Peyer's patch (tissue), 4 donors: ENCODE results near the gene FAM193A. TPM values are rescaled to one million over a fixed set of nuclear protein-coding genes. Genes with fewer than 3 reads are reported as not detected.

Experiments
- DNase-seq, 3 donors: peaks; one replicate each; pipeline ENCODE4 v3.0.0-alpha.2; 2017 to 2019
- H3K27ac ChIP-seq, 4 donors: fragments of 200-600 bp; sonication (generic); one replicate each; pipeline ENCODE4 v1.5.1; 2016 to 2019
- H3K27me3 ChIP-seq, 2 donors: fragments of 200-600 bp; sonication (generic); one replicate each; pipeline ENCODE4 v1.5.1; 2019
- H3K36me3 ChIP-seq, 3 donors: fragments of 200-600 bp; sonication (generic); one replicate each; pipeline ENCODE4 v1.5.1; 2016 to 2019
- H3K4me1 ChIP-seq, 4 donors: fragments of 200-600 bp; sonication (generic); one replicate each; pipeline ENCODE4 v1.5.1; 2016 to 2019
- H3K4me3 ChIP-seq, 4 donors: fragments of 200-600 bp; sonication (generic); 1 replicate in 3 of 4; 2 replicates in 1 of 4; pipeline ENCODE4 v1.5.1; 2016 to 2019; ENCODE audit warnings: mild to moderate bottlenecking in 1 of 4
- H3K9me3 ChIP-seq, 4 donors: fragments of 200-600 bp; sonication (generic); one replicate each; pipeline ENCODE4 v1.5.1; 2016 to 2019; ENCODE audit warnings: mild to moderate bottlenecking in 1 of 4
- CTCF ChIP-seq, 6 experiments: fragments of 450-650 bp in 4 of 6; fragments of 200-600 bp in 2 of 6; sonication (generic) in 1 of 6; IDR thresholded peaks; one replicate each; pipeline ENCODE4 v1.5.1; 2017 to 2019; ENCODE audit warnings: antibody characterized with exemption in 6 of 6, mild to moderate bottlenecking in 3 of 6, moderate library complexity in 1 of 6
- POLR2A ChIP-seq, 2 donors: fragments of 450-650 bp; IDR thresholded peaks; one replicate each; pipeline ENCODE4 v1.5.1; 2017; ENCODE audit warnings: antibody characterized with exemption in 2 of 2, mild to moderate bottlenecking in 2 of 2, moderate library complexity in 2 of 2
- total RNA-seq, 4 donors: library from RNA; depleted of rRNA; stranded (reverse); fragments of >200 nt; gene quantifications; one replicate each; pipeline ENCODE4 v1.1.0, GENCODE V29; 2016

Gene FAM193A
- total RNA-seq, 4 donors from 2014 or later, result 38.2 to 77.6 (median 51.2) TPM

DNA sequence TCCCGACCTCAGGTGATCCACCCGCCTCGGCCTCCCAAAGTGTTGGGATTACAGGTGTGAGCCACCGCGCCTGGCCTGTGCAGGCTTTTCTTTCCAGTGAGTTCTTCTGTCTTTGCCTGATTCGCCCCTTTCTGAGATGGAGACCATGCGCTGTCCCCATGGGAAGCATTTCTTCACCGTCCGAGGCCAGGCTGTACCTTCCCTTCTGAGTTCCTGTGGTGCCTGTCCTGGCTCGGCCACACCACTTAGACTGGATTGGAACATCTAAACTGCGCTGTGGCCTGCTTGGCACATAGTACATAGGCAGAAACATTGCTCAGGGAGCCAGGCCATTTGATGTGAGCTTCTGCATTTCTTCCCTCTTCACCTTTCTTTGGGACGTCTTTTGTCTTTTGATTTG, 23.7 kb downstream of the FAM193A start:
- Histone ChIP-seq H3K4me3 (no peak overlapping the region), H3K36me3 (peaks cover 0 to 16% (median 0%) of the 10 kb centered on the region in 3 donors)

DNA sequence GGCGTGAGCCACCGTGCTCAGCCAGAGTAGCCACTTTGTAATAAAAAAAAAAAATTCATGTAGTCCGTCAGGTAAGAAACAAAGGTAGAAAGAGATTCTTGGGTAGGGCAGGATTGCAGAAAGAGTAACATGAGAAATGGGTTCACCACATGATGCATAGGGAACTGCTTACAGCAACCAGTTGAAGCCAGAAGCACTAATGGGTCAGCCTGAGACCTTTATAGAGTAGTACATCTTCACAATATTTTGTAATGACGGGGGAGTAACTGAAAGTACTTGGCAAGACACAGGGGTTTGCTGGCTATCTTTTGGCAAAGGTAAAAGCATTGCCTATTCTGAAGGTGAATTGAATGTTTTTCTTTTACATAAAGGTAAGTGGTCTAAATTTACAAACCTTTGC, 29.1 kb downstream of the FAM193A start:
- Histone ChIP-seq H3K9me3 (no peaks in the 10 kb centered on the region), H3K27ac (no peak overlapping the region), H3K27me3 (no peaks in the 10 kb centered on the region), H3K4me1 (peaks cover 0 to 4% (median 1%) of the 10 kb centered on the region in 4 donors), H3K36me3 (peaks cover 0 to 15% (median 0%) of the 10 kb centered on the region in 3 donors), H3K4me3 (no peak overlapping the region)
- no peak for DNase-seq
- TF ChIP-seq POLR2A (IDR thresholded peaks at IDR 0.05) (no peak), CTCF (IDR thresholded peaks at IDR 0.05) (no peak)

More for the DNA sequence above, 23.7 kb downstream of the FAM193A start:
- H3K9me3 ChIP-seq, result no peaks in the 10 kb centered on the region
- DNase-seq, result peak in 1 of 3 donors; percentile 28
- no peak for TF ChIP-seq POLR2A (IDR thresholded peaks at IDR 0.05)
- TF ChIP-seq CTCF (IDR thresholded peaks at IDR 0.05), result no peak
- no peaks in the 10 kb centered on the region for H3K27me3 ChIP-seq
- H3K27ac ChIP-seq, result no peak overlapping the region
- no peaks in the 10 kb centered on the region for H3K4me1 ChIP-seq

GRCh38 chr4:2570036-2570435, 33.6 kb downstream of the FAM193A start:
- Histone ChIP-seq H3K9me3 (no peaks in the 10 kb centered on the region), H3K4me1 (peaks cover 0 to 20% (median 2%) of the 10 kb centered on the region in 4 donors), H3K4me3 (no peak overlapping the region), H3K27me3 (no peaks in the 10 kb centered on the region), H3K36me3 (peaks cover 0 to 3% (median 0%) of the 10 kb centered on the region in 3 donors), H3K27ac (no peak overlapping the region)
- no peak for DNase-seq
- TF ChIP-seq CTCF (IDR thresholded peaks at IDR 0.05) (no peak), POLR2A (IDR thresholded peaks at IDR 0.05) (no peak)

DNA sequence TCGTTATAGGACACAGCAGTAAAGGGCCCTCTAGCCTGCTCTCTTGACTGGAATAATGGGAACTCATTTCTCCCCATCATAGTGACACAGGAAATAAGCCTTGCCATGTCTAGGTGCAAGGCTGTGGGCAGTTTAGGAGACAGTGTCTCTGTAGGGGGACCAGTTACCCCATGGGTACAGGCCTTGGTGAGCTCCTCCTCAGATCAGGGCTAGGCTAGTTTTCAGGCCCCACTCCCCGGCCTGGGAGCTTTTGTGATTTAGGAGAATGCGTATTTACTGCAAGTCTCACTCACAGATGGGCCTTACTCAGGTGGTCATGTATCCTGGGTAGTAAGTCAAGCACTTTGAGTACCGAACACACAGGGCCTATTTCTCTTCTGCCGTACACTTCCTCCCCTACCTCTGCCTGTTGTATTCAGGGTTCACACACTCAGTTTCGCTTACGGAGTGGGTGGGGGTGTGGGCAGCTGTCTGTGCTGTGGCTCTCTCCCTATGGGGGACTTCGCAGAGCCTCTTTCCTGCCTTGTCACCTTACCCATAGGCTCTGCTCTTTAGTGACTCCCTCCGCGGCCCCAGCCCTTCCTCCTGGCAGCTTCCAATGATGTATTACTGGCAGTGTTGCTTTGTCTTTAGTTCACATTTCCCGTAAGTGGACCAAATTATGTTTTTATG, 34.2 kb downstream of the FAM193A start:
- TF ChIP-seq CTCF (IDR thresholded peaks at IDR 0.05) (no peak), POLR2A (IDR thresholded peaks at IDR 0.05) (no peak)
- H3K36me3 ChIP-seq, result peaks cover 0 to 3% (median 0%) of the 10 kb centered on the region in 3 donors
- no peaks in the 10 kb centered on the region for H3K9me3 ChIP-seq
- no peaks in the 10 kb centered on the region for H3K27me3 ChIP-seq
- H3K4me3 ChIP-seq, result no peak overlapping the region
- peak overlapping the region in 1 of 4 donors; percentile 30 for H3K27ac ChIP-seq
- no peak for DNase-seq
- H3K4me1 ChIP-seq, result peaks cover 0 to 20% (median 2%) of the 10 kb centered on the region in 4 donors

DNA sequence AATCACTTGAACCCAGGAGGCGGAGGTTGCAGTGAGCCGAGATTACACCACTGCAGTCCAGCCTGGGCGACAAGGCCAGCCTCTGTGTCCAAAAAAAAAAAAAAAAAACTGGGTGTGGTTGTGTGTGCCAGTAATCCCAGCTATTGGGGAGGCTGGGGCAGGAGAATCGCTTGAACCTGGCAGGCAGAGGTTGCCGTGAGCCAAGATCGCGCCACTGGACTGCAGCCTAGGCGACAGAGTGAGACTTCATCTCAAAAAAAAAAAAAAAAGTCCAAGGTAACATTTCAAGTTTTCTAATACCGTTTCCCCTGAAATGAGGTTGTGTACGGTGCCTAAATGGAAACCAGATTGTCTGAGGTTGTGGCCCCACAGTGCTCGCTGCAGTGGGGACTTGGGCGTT, 35.6 kb downstream of the FAM193A start:
- no peak for DNase-seq
- no peak for TF ChIP-seq CTCF (IDR thresholded peaks at IDR 0.05)
- TF ChIP-seq POLR2A (IDR thresholded peaks at IDR 0.05), result no peak
- Histone ChIP-seq H3K4me3 (no peak overlapping the region), H3K9me3 (no peaks in the 10 kb centered on the region), H3K27ac (no peak overlapping the region), H3K27me3 (no peaks in the 10 kb centered on the region), H3K4me1 (peaks cover 0 to 20% (median 2%) of the 10 kb centered on the region in 4 donors), H3K36me3 (peaks cover 0 to 3% (median 0%) of the 10 kb centered on the region in 3 donors)
